Measurements from ENCODE around the gene MRPL12.

The MRPL12 gene

GRCh38 chr17:81713004-81713555 is 9.9 kb downstream of the MRPL12 start:
- H3K27ac ChIP-seq (ENCODE audit: low read length): no peak overlapping the region
- H3K9me3 ChIP-seq (replicated peaks; ENCODE audit: insufficient read depth, low read length): no peaks in the 10 kb centered on the region
- H3K4me1 ChIP-seq (ENCODE audit: low read length): peaks cover 17% of the 10 kb centered on the region
- TF ChIP-seq EZH2phosphoT487 (IDR thresholded peaks at IDR 0.05; ENCODE audit: low read length) (no peak), EZH2 (optimal IDR thresholded peaks at IDR 0.05; ENCODE audit: low read depth, low read length) (no peak), CTCF (IDR thresholded peaks at IDR 0.05; ENCODE audit: low read length) (no peak)
- peak overlapping the region; percentile 83; the same call in 1 of the 2 replicates for H3K9ac ChIP-seq (ENCODE audit: low read length)
- no peak overlapping the region for H2AFZ ChIP-seq (ENCODE audit: low read length)
- no peaks in the 10 kb centered on the region for H3K27me3 ChIP-seq (replicated peaks; ENCODE audit: insufficient read depth, low read length)
- H3K79me2 ChIP-seq (ENCODE audit: low read length): peaks cover 34% of the 10 kb centered on the region
- no peak for DNase-seq
- H3K9me2 ChIP-seq (replicated peaks; ENCODE audit: insufficient read depth, low read length): no peaks in the 10 kb centered on the region
- H3K36me3 ChIP-seq (replicated peaks; ENCODE audit: insufficient read depth, low read length): no peaks in the 10 kb centered on the region
- peaks cover 24% of the 10 kb centered on the region for H3F3A ChIP-seq (ENCODE audit: insufficient read depth, low read length)
- H3K4me3 ChIP-seq (ENCODE audit: low read length): peak overlapping the region; percentile 97
- no peaks in the 10 kb centered on the region for H4K20me1 ChIP-seq (ENCODE audit: insufficient read depth, low read length)
- peak overlapping the region; percentile 92 for H3K4me2 ChIP-seq (ENCODE audit: low read depth, low read length)

DNA sequence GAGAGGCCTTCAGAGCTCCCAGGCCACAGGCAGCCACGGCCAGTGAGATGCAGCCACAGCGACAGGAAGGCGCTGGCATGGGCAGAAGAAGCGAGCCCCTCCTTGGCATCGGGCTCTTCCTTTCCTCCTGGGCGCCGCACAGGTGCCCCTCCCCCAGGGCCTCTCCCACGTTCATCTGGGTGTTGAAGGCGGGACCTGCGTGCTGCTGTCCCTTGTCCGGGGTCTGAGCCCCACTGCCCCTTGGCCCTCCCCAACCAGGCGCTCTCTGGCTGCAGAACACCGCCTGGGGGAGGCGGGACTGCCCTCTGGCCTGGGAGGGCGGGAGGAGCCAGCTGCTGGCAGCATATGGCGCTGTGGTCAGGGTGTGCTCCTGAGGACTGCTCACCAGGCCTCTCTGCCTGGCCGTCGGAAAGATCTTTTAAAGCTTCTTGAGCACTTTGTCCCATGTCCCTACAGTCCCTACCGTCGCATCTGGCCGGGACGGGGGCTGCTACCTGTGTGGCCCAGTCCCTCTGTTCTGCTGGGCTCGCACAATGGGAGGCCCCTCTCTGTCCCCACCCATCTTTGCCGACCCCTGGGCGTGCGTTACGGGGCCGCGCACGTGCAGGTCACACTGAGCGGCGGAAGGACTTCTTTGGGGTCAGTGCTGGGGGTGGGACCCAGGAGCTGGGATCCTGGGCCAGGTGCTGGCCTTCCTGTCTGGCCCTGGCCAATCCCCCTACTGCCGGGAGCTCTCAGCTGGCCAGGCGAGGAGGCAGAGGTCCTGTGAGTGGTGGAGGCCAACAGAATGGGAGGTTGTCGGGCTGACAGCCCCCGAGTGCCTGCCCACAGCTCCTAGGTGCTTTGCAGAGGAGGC is 10.6 kb downstream of the MRPL12 start:
- no peak overlapping the region for H2AFZ ChIP-seq (ENCODE audit: low read length)
- H3K36me3 ChIP-seq (replicated peaks; ENCODE audit: insufficient read depth, low read length): no peaks in the 10 kb centered on the region
- peak overlapping the region; percentile 97 for H3K4me3 ChIP-seq (ENCODE audit: low read length)
- peaks cover 17% of the 10 kb centered on the region for H3K4me1 ChIP-seq (ENCODE audit: low read length)
- no peak overlapping the region for H3K27ac ChIP-seq (ENCODE audit: low read length)
- H3K9me2 ChIP-seq (replicated peaks; ENCODE audit: insufficient read depth, low read length): no peaks in the 10 kb centered on the region
- H3K4me2 ChIP-seq (ENCODE audit: low read depth, low read length): peak overlapping the region; percentile 92
- peak overlapping the region; percentile 83; the same call in 1 of the 2 replicates for H3K9ac ChIP-seq (ENCODE audit: low read length)
- no peak for DNase-seq
- H3F3A ChIP-seq (ENCODE audit: insufficient read depth, low read length): peaks cover 18% of the 10 kb centered on the region
- no peaks in the 10 kb centered on the region for H3K27me3 ChIP-seq (replicated peaks; ENCODE audit: insufficient read depth, low read length)
- no peaks in the 10 kb centered on the region for H4K20me1 ChIP-seq (ENCODE audit: insufficient read depth, low read length)
- peaks cover 34% of the 10 kb centered on the region for H3K79me2 ChIP-seq (ENCODE audit: low read length)
- no peaks in the 10 kb centered on the region for H3K9me3 ChIP-seq (replicated peaks; ENCODE audit: insufficient read depth, low read length)
- no peak for TF ChIP-seq CTCF (IDR thresholded peaks at IDR 0.05; ENCODE audit: low read length)
- no peak for TF ChIP-seq EZH2phosphoT487 (IDR thresholded peaks at IDR 0.05; ENCODE audit: low read length)
- no peak for TF ChIP-seq EZH2 (optimal IDR thresholded peaks at IDR 0.05; ENCODE audit: low read depth, low read length)

DNA sequence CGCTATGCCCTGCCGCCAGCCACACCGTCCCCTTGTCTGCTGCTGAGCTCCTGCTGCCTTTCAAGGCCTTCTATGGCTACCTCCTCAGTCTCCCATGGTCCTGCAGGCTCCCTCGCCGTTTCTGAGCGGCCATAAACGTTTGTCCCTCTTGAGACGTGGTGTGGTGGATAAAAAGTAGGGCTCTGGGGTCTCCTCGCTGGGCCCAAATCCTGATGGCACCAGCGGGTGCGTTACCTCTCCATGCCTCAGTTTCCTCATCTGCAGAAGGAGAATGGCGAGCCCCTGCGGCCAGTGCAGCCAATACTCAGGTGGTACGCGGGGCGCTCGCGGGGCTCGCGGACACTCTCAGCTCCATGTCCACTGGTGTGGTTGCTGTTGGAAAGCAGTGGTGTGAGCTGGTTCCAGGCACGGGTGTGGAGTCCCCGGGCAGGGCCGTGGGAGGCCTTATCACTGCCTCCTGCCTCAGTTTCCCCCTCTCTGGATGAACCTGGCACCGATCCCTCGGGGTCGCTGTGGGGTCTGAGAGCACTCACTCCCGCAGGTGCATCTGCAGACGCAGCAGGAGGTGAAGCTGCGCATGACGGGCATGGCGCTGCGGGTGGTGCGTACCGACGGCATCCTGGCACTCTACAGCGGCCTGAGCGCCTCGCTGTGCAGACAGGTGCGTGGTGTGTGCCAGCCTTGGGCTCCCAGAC is 11.4 kb downstream of the MRPL12 start:
- Histone ChIP-seq H3K4me1 (ENCODE audit: low read length) (peaks cover 17% of the 10 kb centered on the region), H4K20me1 (ENCODE audit: insufficient read depth, low read length) (no peaks in the 10 kb centered on the region), H3K79me2 (ENCODE audit: low read length) (peaks cover 34% of the 10 kb centered on the region), H3K4me3 (ENCODE audit: low read length) (no peak overlapping the region), H3K9me2 (replicated peaks; ENCODE audit: insufficient read depth, low read length) (no peaks in the 10 kb centered on the region), H3K9me3 (replicated peaks; ENCODE audit: insufficient read depth, low read length) (no peaks in the 10 kb centered on the region), H3K27me3 (replicated peaks; ENCODE audit: insufficient read depth, low read length) (no peaks in the 10 kb centered on the region), H3F3A (ENCODE audit: insufficient read depth, low read length) (peaks cover 12% of the 10 kb centered on the region), H2AFZ (ENCODE audit: low read length) (no peak overlapping the region), H3K4me2 (ENCODE audit: low read depth, low read length) (no peak overlapping the region), H3K36me3 (replicated peaks; ENCODE audit: insufficient read depth, low read length) (no peaks in the 10 kb centered on the region), H3K27ac (ENCODE audit: low read length) (no peak overlapping the region), H3K9ac (ENCODE audit: low read length) (no peak overlapping the region)
- TF ChIP-seq EZH2phosphoT487 (IDR thresholded peaks at IDR 0.05; ENCODE audit: low read length) (no peak), EZH2 (optimal IDR thresholded peaks at IDR 0.05; ENCODE audit: low read depth, low read length) (no peak), CTCF (IDR thresholded peaks at IDR 0.05; ENCODE audit: low read length) (no peak)
- no peak for DNase-seq

Data from MM.1S (cell line).